Tibial artery (tissue), 4 donors: ENCODE data around the gene SLC2A13.
"Not testable (repeated sequence)": the region's sequence is repeated elsewhere in the genome, so short reads cannot be mapped to it uniquely, and the experiment has no call there.

ENCODE experiments used
- DNase-seq, 2 donors: peaks; one replicate each; pipeline ENCODE4 v3.0.0-alpha.2; 2019
- H3K27ac ChIP-seq, 2 donors: fragments of 200-600 bp; sonication (generic) in 1 of 2; 1 replicate in 1 of 2; 2 replicates in 1 of 2; pipeline ENCODE4 v1.5.1; 2018 to 2019; ENCODE audit warnings: mild to moderate bottlenecking in 1 of 2
- H3K27me3 ChIP-seq, 2 donors: fragments of 200-600 bp; sonication (generic) in 1 of 2; one replicate each; pipeline versions ENCODE4 v1.5.1 to v1.6.0; 2016 to 2019
- H3K36me3 ChIP-seq, 3 donors: fragments of 200-600 bp; sonication (generic) in 2 of 3; one replicate each; pipeline ENCODE4 v1.5.1; 2016 to 2019; ENCODE audit warnings: mild to moderate bottlenecking in 2 of 3
- H3K4me1 ChIP-seq, 4 donors: fragments of 200-600 bp; sonication (generic) in 2 of 4; 1 replicate in 3 of 4; 2 replicates in 1 of 4; pipeline ENCODE4 v1.5.1; 2016 to 2019
- H3K4me3 ChIP-seq, 2 donors: fragments of 200-600 bp; sonication (generic) in 1 of 2; 1 replicate in 1 of 2; 2 replicates in 1 of 2; pipeline ENCODE4 v1.5.1; 2018 to 2019; ENCODE audit warnings: mild to moderate bottlenecking in 2 of 2
- H3K9me3 ChIP-seq, 3 donors: fragments of 200-600 bp; sonication (generic) in 1 of 3; one replicate each; pipeline ENCODE4 v1.5.1; 2016 to 2019
- intact Hi-C: fragments of 100-400 bp; cut with DNase I; formaldehyde crosslinking; loops from one replicate; pipeline ENCODE4 v1.15.0; 2023; ENCODE audit warnings: low total_unique reads
- TF ChIP-seq, protein P1 (sequence below), 2 experiments: fragments of 200-600 bp in 1 of 2; fragments of 450-650 bp in 1 of 2; IDR thresholded peaks; one replicate each; pipeline ENCODE4 v1.5.1; 2017 to 2019; ENCODE audit warnings: antibody characterized with exemption in 2 of 2, mild to moderate bottlenecking in 1 of 2, moderate library complexity in 1 of 2

SLC2A13 gene

GRCh38 chr12:40054555-40055227, 51.2 kb downstream of the SLC2A13 start:
- TF ChIP-seq, protein P1, sequence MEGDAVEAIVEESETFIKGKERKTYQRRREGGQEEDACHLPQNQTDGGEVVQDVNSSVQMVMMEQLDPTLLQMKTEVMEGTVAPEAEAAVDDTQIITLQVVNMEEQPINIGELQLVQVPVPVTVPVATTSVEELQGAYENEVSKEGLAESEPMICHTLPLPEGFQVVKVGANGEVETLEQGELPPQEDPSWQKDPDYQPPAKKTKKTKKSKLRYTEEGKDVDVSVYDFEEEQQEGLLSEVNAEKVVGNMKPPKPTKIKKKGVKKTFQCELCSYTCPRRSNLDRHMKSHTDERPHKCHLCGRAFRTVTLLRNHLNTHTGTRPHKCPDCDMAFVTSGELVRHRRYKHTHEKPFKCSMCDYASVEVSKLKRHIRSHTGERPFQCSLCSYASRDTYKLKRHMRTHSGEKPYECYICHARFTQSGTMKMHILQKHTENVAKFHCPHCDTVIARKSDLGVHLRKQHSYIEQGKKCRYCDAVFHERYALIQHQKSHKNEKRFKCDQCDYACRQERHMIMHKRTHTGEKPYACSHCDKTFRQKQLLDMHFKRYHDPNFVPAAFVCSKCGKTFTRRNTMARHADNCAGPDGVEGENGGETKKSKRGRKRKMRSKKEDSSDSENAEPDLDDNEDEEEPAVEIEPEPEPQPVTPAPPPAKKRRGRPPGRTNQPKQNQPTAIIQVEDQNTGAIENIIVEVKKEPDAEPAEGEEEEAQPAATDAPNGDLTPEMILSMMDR (IDR thresholded peaks at IDR 0.05) = no peak
- H3K9me3 ChIP-seq = no peaks in the 10 kb centered on the region
- peak; percentile 69 for DNase-seq
- intact Hi-C loops = no loop called here
- H3K4me3 ChIP-seq = peak overlapping the region; percentile 7 to 10
- peak overlapping the region; percentile 39 to 56 for H3K27ac ChIP-seq
- H3K36me3 ChIP-seq = no peaks in the 10 kb centered on the region
- H3K4me1 ChIP-seq = peaks cover 0 to 21% (median 8%) of the 10 kb centered on the region in 4 donors
- no peaks in the 10 kb centered on the region for H3K27me3 ChIP-seq

DNA sequence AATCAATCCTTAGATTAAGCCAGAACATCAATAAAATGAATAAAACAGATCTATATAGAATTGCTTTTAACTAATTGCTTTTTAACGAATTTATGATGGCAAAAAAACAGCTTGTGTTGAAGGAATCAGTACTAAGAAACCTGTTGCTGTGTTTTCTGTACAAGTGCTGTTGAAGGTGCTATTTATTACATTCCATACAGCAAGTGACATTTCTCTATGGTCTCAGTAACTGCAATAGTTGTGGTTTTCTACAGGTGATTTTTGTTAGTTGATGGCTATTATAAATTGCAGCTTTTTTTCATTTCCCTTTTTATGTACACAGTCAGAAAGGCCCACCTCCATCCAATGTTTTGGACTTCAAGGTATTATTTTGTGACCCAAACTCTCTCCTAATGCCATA, 56.6 kb downstream of the SLC2A13 start:
- Histone ChIP-seq H3K27ac (no peak overlapping the region), H3K9me3 (no peaks in the 10 kb centered on the region)
- intact Hi-C loops = no loop called here

DNA sequence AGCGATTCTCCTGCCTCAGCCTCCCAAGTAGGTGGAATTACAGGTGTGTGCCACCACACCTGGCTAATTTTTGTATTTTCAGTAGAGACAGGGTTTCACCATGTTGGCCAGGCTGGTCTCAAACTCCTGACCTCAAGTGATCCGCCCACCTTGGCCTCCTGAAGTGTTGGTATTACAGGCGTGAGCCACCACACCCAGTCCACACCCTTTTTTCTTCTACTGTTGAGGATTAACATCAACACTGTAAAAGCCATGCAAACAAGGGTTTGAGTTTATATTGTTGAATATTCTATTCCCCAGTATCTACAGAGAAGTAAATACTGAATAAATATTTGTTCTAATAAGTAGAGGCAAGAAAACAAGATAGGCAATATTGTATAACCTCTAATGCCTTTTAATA, 58.9 kb downstream of the SLC2A13 start:
- H3K27ac ChIP-seq, H3K27me3 ChIP-seq, H3K4me1 ChIP-seq, H3K36me3 ChIP-seq, H3K4me3 ChIP-seq, H3K9me3 ChIP-seq, DNase-seq, intact Hi-C loops: not testable (repeated sequence)

More for the DNA sequence above, 56.6 kb downstream of the SLC2A13 start:
- no peaks in the 10 kb centered on the region for H3K27me3 ChIP-seq
- H3K36me3 ChIP-seq = no peaks in the 10 kb centered on the region
- TF ChIP-seq, protein P1 (IDR thresholded peaks at IDR 0.05) = no peak
- H3K4me1 ChIP-seq = peaks cover 0 to 6% (median 0%) of the 10 kb centered on the region in 4 donors
- no peak overlapping the region for H3K4me3 ChIP-seq
- no peak for DNase-seq

DNA sequence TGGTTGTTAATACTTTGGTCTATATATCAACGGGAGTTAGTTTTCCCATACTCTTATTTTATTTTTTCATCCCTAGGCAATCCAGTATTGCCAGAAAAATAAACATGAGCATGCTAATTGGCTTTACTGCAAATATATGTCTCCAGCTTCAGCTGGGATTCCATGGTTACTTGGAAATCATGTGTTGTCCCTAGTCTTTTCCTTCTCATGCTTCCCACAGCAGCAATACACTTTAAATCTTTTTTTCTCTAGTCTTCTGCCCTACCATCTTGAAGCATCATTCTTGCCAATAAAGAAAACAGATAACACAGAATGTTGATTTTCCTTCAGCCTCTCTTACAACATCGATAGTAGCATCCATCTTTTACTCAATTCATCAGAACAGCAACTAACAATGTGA, 60.2 kb downstream of the SLC2A13 start:
- Histone ChIP-seq H3K4me3 (no peak overlapping the region), H3K36me3 (no peaks in the 10 kb centered on the region), H3K9me3 (no peaks in the 10 kb centered on the region), H3K27ac (no peak overlapping the region), H3K4me1 (no peaks in the 10 kb centered on the region), H3K27me3 (no peaks in the 10 kb centered on the region)
- DNase-seq = no peak
- TF ChIP-seq, protein P1 (IDR thresholded peaks at IDR 0.05) = no peak
- intact Hi-C loops = no loop called here

GRCh38 chr12:40044396-40044795, 61.5 kb downstream of the SLC2A13 start:
- no peak overlapping the region for H3K4me3 ChIP-seq
- no peak overlapping the region for H3K27ac ChIP-seq
- no peaks in the 10 kb centered on the region for H3K27me3 ChIP-seq
- no peaks in the 10 kb centered on the region for H3K36me3 ChIP-seq
- H3K9me3 ChIP-seq = no peaks in the 10 kb centered on the region
- intact Hi-C loops = no loop called here
- no peaks in the 10 kb centered on the region for H3K4me1 ChIP-seq
- DNase-seq = no peak
- TF ChIP-seq, protein P1 (IDR thresholded peaks at IDR 0.05) = no peak

DNA sequence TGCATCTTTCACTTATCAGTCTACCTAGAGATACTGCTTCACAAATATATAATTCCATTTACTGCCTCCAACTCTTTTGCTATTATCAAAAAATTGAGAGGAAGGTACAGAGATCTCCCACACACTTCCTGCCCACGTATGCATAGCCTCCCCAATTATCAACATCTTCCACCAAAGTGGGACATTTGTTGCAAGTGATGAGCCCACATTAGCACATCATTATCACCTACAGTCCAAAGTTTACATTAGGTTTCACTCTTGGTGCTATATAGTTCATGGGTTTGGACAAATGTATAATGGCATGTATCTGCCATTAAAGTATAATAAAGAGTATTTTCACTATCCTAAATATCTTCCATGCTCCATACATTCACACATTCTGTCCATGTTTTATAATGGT, 66.3 kb downstream of the SLC2A13 start:
- Histone ChIP-seq H3K27me3 (no peaks in the 10 kb centered on the region), H3K4me1 (peaks cover 0 to 13% (median 0%) of the 10 kb centered on the region in 4 donors), H3K4me3 (no peak overlapping the region), H3K9me3 (no peaks in the 10 kb centered on the region), H3K27ac (no peak overlapping the region), H3K36me3 (no peaks in the 10 kb centered on the region)
- DNase-seq = no peak
- intact Hi-C loops = no loop called here
- TF ChIP-seq, protein P1 (IDR thresholded peaks at IDR 0.05) = no peak
